A204.1 (cell line): ENCODE results near the gene FAM76B.
A peak's percentile ranks its signal among the peaks of the same experiment; 100 is the strongest.
"Not testable (repeated sequence)": the region's sequence is repeated elsewhere in the genome, so short reads cannot be mapped to it uniquely, and the experiment has no call there.

Experiments
- FAIRE-seq: peaks from 2 replicates; lab custom pipeline; 2012; peaks lifted over from hg19 to GRCh38; lab: Jason Lieb, UNC

FAM76B gene

DNA sequence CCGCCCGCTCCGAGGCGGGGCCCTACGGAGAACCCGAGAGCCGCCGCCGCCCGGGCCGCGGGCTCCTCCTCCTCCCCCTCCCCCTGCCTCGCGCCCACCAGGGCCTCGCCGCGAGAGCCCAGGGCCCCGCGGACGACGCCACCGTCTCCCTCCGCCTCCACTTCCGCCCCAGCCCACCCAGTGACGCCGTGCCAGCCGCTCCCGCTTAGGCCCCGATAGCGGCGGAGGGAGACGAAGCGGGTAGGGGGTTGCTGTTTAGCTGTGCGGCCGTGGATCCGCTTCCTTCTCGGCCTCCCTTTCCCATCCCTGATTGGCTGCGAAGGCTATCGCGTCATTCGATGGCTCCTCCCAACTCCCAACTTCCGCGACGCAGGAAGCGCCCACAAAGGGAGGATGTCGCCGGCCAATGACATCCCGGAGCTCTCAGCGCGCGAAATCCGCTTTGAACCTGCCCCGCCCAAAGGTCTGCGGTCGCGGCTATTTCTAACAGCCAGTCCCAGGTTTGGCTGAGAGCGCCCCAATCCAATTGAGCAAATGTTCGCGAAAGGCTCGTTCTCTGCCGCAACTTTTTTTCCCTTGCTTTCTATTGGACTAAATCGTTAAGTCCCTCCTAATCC lies at the start of gene FAM76B:
FAM76B (minus strand) TSS at position 277 of the 617 bp plus-strand sequence. CDS start 304 bp downstream, outside the sequence.
- peak; percentile 96 for FAIRE-seq

GRCh38 chr11:95835768-95836488 lies 46.3 kb upstream of the FAM76B start:
- FAIRE-seq, result no peak

GRCh38 chr11:95835351-95835750 lies 45.8 kb upstream of the FAM76B start:
- no peak for FAIRE-seq

DNA sequence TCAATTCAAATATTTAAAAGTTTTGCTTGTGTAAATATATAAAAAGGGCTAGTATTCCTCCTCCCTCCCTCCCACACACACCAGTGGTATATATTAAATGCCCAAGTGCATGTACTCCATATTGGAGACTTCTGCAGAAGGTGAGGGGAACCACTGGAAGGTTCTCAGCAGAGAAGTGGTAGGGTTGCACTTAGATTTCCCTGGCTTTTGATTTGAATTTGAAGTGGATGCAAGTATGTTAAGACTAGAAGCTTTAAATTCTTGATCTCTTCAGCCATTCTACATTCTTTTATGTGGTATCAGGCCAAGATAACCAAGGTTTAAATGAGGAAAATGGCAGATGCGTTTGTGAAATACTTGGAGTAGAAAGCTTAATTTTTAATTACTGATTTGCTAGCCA lies 43.8 kb upstream of the FAM76B start:
- no peak for FAIRE-seq

- FAIRE-seq, result no peak
These were observed 43.2 kb upstream of the FAM76B start for GRCh38 chr11:95832763-95833162.

- no peak for FAIRE-seq
These were observed 41.8 kb upstream of the FAM76B start for GRCh38 chr11:95831198-95831883.

DNA sequence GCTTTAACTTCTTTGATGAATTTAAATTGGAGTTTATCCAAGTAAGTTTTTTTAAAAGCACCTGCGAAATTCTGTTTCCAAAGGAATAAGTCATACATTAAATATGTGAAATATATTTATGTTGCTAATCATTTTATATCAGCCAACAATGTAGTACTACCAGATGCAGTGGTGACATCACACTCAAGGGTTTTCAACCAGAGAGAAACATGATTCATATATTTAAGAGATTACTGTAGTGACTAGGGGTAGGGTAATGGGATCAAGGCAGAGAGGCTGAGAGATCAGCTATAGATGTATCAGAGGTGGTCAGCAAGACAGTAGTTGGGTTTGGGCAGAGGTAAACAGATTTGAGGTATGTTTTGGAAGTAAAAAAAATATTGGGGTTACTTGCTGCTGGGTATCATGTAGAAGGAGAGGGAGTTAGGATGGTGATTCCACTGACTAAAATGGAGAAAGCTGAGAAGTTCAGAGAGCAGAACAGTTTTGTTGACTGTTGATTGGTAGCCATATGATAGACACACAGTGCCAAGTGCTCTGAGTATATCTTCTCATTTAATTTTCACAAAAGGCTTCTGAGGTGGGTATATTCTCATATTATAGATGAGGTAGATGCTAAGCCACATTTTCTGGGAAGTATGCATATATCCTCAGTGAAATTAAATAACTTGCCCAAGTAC lies 40.1 kb upstream of the FAM76B start:
- FAIRE-seq, result no peak

DNA sequence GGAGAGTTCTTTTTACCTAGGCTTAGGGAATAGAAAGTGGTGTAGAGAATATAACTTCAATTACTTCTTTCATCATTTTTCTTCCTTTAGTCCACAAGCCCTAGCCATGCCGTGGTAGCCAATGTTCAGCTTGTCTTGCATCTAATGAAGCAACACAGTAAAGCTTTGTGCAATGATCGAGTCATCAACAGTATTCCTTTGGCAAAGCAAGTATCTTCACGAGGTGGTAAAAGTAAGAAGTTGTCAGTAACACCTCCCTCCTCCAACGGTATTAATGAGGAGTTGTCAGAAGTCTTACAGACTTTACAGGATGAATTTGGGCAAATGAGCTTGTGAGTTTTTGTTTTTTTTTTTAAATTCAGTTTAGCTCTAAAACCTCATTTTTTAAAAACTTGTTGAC lies 38.1 kb upstream of the FAM76B start:
- FAIRE-seq, result no peak

DNA sequence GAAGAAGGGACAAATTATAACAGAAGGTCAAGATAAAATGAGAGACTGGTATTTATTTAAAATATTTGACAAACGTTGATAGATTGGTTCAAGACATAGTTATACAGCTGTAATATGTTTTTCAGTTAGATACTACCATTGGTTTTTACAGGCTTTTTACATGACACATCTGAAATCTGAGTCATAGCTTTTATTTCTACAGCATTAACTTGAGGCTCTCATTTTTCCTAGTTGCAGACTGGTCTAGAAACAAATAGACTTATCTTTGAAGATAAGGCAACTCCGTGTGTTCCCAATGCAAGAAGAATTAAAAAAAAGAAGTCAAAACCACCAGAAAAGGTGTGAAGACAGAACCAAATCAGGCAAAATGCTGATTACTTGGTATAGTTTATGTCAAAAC lies 32.1 kb upstream of the FAM76B start:
- FAIRE-seq, result no peak

DNA sequence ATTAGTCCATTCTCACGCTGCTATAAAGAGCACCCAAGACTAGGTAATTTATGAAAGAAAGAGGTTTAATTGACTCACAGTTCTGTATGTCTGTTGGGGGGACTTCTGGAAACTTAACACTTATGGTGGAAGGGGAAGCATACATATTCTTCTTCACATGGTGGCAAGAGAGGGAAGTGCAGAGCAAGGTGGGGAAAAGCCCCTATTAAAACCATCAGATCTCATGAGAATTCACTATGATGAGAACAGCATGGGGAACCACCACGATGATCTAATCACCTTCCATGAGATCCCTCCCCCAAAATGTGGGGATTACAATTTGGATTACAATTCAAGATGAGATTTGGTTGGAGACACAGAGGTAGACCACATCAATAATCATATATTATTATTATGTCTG lies 26.5 kb upstream of the FAM76B start:
- no peak for FAIRE-seq

- FAIRE-seq, result not testable (repeated sequence)
These were observed 21.5 kb upstream of the FAM76B start for GRCh38 chr11:95811052-95811451.

DNA sequence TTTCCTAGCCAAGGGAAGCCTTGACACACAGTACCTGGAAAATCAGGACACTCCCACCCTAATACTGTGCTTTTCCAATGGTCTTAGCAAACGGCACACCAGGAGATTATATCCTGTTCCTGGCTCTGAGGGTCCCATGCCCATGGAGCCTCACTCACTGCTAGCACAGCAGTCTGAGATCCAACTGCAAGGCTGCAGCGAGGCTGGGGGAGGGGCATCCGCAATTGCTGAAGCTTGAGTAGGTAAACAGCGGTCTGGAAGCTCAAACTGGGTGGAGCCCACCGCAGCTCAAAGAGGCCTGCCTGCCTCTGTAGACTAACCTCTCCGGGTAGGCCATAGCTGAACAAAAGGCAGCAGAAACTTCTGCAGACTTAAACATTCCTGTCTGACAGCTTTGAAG lies 16.9 kb upstream of the FAM76B start:
- not testable (repeated sequence) for FAIRE-seq

- no peak for FAIRE-seq
These were observed 16.3 kb upstream of the FAM76B start for GRCh38 chr11:95805869-95806268.

GRCh38 chr11:95803973-95804372 lies 14.4 kb upstream of the FAM76B start:
- FAIRE-seq, result no peak

DNA sequence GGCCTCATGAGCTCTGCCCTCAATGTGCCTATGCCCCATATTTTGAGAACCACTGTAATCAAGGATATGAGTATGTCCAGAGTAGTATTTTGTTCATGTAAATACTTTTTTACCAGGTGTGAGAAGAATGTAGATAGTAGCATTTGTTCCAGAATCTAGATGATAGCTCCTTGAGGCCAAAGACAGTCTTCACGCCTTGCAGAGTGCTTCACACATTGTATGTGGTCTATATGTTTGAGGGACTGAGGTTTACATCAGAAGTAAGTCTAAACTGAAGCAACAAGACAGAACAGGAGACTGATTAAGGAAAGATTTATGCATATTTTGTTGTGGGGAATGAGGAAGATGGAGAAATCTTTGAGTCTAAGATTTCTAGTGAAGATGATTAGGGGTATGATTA lies 13.2 kb upstream of the FAM76B start:
- no peak for FAIRE-seq

- no peak for FAIRE-seq
These were observed 10.9 kb upstream of the FAM76B start for GRCh38 chr11:95800438-95800837.

- no peak for FAIRE-seq
These were observed 10.0 kb upstream of the FAM76B start for GRCh38 chr11:95799546-95799945.

DNA sequence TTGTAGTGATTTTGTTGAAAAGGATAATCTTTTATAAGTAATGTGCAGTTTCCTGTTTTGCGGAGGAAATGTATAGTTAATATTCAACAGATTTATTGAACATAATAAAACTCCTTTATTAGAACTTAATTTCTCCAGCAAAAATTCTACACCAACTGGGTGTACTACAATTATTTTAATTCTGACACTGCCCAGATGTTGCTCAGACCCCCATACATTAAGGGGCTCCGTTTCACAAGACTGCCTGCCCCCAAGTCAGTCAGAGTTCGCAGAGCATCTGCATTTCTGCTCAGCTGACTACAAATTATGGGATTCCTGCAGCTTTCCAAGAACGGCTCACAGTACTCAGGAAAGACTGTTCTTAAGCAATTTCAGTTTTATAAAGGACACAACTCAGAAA lies 6.9 kb upstream of the FAM76B start:
- FAIRE-seq, result no peak

DNA sequence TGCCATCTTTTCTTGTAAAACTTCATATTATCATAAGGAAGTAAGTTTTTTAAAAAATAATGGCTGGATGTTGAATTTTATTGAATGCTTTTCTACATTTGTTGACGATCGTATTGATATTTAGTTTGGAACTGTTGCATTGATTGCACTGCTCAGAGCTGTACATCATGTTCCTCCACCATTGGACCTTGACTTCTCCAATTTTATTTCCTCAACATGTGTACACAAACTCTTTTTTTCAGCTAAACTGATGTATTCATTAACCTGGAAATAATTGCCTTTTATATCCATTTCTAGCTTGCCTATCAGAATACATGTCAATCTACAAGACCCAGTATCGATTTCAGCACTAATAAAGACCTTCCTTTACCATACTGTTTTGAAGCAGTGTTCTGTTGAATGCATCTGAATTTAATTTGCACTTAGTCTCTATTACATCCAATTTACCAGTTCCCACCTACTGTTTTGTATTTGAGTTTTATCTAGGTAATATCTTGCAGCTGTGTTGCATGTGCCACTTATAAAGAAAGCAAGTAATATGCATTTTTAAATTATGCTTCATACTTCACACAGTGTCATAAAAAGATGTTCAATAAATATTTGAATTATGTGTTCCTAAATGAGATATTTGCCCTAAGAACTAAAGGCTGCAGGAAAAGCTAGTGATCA lies 6.2 kb upstream of the FAM76B start:
- no peak for FAIRE-seq

DNA sequence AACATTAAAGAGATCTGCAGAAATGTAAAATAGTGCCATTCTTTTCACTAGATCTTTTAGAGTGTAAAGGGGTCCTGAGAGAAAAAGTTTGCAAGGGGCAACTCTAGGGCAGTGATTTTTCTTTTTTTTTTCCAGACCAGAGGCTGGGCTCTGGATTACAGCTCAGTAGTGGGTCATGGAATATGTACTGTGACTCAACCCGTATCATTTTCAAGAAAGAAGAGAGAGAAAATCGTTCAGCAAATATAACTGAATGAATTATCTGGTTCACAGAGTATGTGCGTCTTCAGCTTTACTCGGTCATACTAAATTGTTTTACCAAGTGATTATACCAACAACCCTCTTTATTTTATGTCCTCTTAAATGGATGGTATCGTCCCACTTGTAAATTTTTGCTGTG lies 4.5 kb upstream of the FAM76B start:
- FAIRE-seq, result no peak

GRCh38 chr11:95793116-95793515 lies 3.5 kb upstream of the FAM76B start:
- no peak for FAIRE-seq

- no peak for FAIRE-seq
These were observed 3.1 kb upstream of the FAM76B start for GRCh38 chr11:95792700-95793099.
